GM12878 (cell line): ENCODE measurements around the gene RGS6. TPM values are rescaled to one million over a fixed set of nuclear protein-coding genes. Genes with fewer than 3 reads are reported as not detected.

Experiments used
- ATAC-seq: fragments of 200-7000 bp; cut with Tn5 transposase; 3 replicates; pipeline ENCODE4 v1.9.1; 2020; ENCODE audit warnings: mild to moderate bottlenecking, moderate library complexity
- BruUV-seq: library from RNA; stranded (reverse); fragments of 400-500 nt; replicated peaks from 2 replicates; lab custom pipeline; 2021; lab: Mats Ljungman, UMichigan
- CTCF ChIA-PET: fragments of 300-600 bp; sonication (Branson Sonifier 250); formaldehyde crosslinking; extraction: SDS; loops from one replicate; lab custom pipeline; 2021; ENCODE audit warnings: inconsistent platforms; lab: Yijun Ruan, JAX
- POLR2A ChIA-PET: fragments of 350-600 bp; formaldehyde crosslinking; extraction: SDS; loops from one replicate; lab custom pipeline; 2021; ENCODE audit warnings: inconsistent platforms; lab: Charles Lee
- RAD21 ChIA-PET: fragments of 300-600 bp; sonication (Branson Sonifier 250); formaldehyde crosslinking; loops from one replicate; lab custom pipeline; 2023; ENCODE audit warnings: antibody characterized with exemption; ENCODE audit not compliant: unreplicated experiment; lab: Charles Lee
- SMC1A ChIA-PET: fragments of 300-600 bp; sonication (Branson Sonifier 250); formaldehyde crosslinking; loops from one replicate; lab custom pipeline; 2023; ENCODE audit not compliant: unreplicated experiment, uncharacterized antibody; lab: Charles Lee
- DNase-seq: peaks from one replicate; pipeline ENCODE4 v3.0.0-alpha.2; 2011; ENCODE audit warnings: low read depth, low spot score
- FAIRE-seq: peaks from 3 replicates; lab custom pipeline; 2011; peaks lifted over from hg19 to GRCh38; lab: Jason Lieb, UNC
- H2AFZ ChIP-seq: 2 replicates; pipeline ENCODE4 v1.6.0; 2011; ENCODE audit warnings: low read depth, low read length, control low read depth; ENCODE audit not compliant: control insufficient read depth
- H3K27ac ChIP-seq: 2 replicates; pipeline ENCODE4 v1.5.1; 2011; ENCODE audit warnings: control low read depth; ENCODE audit not compliant: control insufficient read depth, insufficient read depth
- H3K27me3 ChIP-seq, 2 experiments: replicated peaks in 1 of 2; 2 replicates each; pipeline versions ENCODE4 v1.6.0 to v1.6.1; 2011; ENCODE audit warnings: low read length in 1 of 2; ENCODE audit not compliant: control insufficient read depth in 2 of 2, insufficient read depth in 2 of 2
- H3K36me3 ChIP-seq, 2 experiments: 2 replicates each; pipeline ENCODE4 v1.5.1; 2011; ENCODE audit warnings: low read length in 1 of 2; ENCODE audit not compliant: control insufficient read depth in 2 of 2, insufficient read depth in 2 of 2
- H3K4me1 ChIP-seq: 2 replicates; pipeline ENCODE4 v1.6.1; 2011; ENCODE audit warnings: mild to moderate bottlenecking, low read length, moderate library complexity, mixed read lengths; ENCODE audit not compliant: control insufficient read depth, insufficient read depth
- H3K4me2 ChIP-seq: 2 replicates; pipeline ENCODE4 v1.6.0; 2011; ENCODE audit warnings: control low read depth; ENCODE audit not compliant: control insufficient read depth, insufficient read depth
- H3K4me3 ChIP-seq: fragments of 200-600 bp; sonication (generic); 2 replicates; pipeline ENCODE4 v1.5.1; 2016
- H3K79me2 ChIP-seq: 2 replicates; pipeline ENCODE4 v1.6.0; 2011; ENCODE audit warnings: low read length; ENCODE audit not compliant: control insufficient read depth, insufficient read depth
- H3K9ac ChIP-seq: 2 replicates; pipeline ENCODE4 v1.8.0; 2011; ENCODE audit warnings: low read length, control low read depth, mixed read lengths; ENCODE audit not compliant: control insufficient read depth, insufficient read depth
- H3K9me3 ChIP-seq: replicated peaks from 3 replicates; pipeline ENCODE4 v1.5.1; 2011; ENCODE audit warnings: mild to moderate bottlenecking, low read length; ENCODE audit not compliant: control insufficient read depth, insufficient read depth
- H4K20me1 ChIP-seq: 2 replicates; pipeline ENCODE4 v1.6.0; 2011; ENCODE audit not compliant: control insufficient read depth, insufficient read depth
- CBX3 ChIP-seq: fragments of 200-600 bp; sonication (generic); IDR thresholded peaks from 2 replicates; pipeline ENCODE4 v1.6.1; 2016; ENCODE audit warnings: low read depth, borderline replicate concordance
- CREM ChIP-seq: IDR thresholded peaks from 2 replicates; pipeline ENCODE4 v1.6.1; 2014; ENCODE audit warnings: antibody characterized with exemption, low read depth
- MTA2 ChIP-seq: fragments of 450-650 bp; IDR thresholded peaks from 2 replicates; pipeline ENCODE4 v1.6.1; 2016; ENCODE audit warnings: low read depth, mild to moderate bottlenecking, moderate library complexity
- NBN ChIP-seq: fragments of 450-650 bp; IDR thresholded peaks from 2 replicates; pipeline ENCODE4 v1.6.1; 2016
- RAD21 ChIP-seq: IDR thresholded peaks from 2 replicates; pipeline ENCODE4 v1.6.1; 2011; ENCODE audit warnings: mild to moderate bottlenecking, low read depth, low read length, moderate library complexity; ENCODE audit not compliant: insufficient read depth
- RAD51 ChIP-seq: fragments of 450-650 bp; IDR thresholded peaks from 2 replicates; pipeline ENCODE4 v1.6.1; 2016; ENCODE audit warnings: moderate library complexity, mild to moderate bottlenecking, inconsistent platforms
- RB1 ChIP-seq: fragments of 450-650 bp; formaldehyde crosslinking; IDR thresholded peaks from 2 replicates; pipeline ENCODE4 v1.6.1; 2017; ENCODE audit warnings: mild to moderate bottlenecking, borderline replicate concordance
- SUZ12 ChIP-seq: fragments of 200-600 bp; sonication (generic); IDR thresholded peaks from one replicate; pipeline ENCODE4 v1.6.1; 2018; ENCODE audit warnings: antibody characterized with exemption, mild to moderate bottlenecking; ENCODE audit not compliant: unreplicated experiment
- TCF7 ChIP-seq: IDR thresholded peaks from 2 replicates; pipeline ENCODE4 v1.6.1; 2014; ENCODE audit warnings: antibody characterized with exemption, borderline replicate concordance
- ZNF24 ChIP-seq: fragments of 450-650 bp; IDR thresholded peaks from 2 replicates; pipeline ENCODE4 v1.6.1; 2017; ENCODE audit warnings: antibody characterized with exemption, mild to moderate bottlenecking
- WGBS: methylation state at CpG from one replicate; pipeline ENCODE4 v1.1.6; 2016; ENCODE audit warnings: low lambda C conversion rate; ENCODE audit not compliant: insufficient replicate concordance, insufficient coverage; ENCODE audit errors: missing lambda C conversion rate; 5-methylcytosine and 5-hydroxymethylcytosine counted together
- in situ Hi-C: fragments of 300-500 bp; cut with MboI; formaldehyde crosslinking; loops from 9 replicates; pipeline ENCODE4 v1.14.3; 2018; ENCODE audit warnings: mixed read lengths
- intact Hi-C: fragments of 100-400 bp; cut with micrococcal nuclease; formaldehyde crosslinking; loops from one replicate; pipeline ENCODE4 v1.14.2; 2022; ENCODE audit not compliant: unreplicated experiment
- polyA plus RNA-seq, 11 experiments: library from polyadenylated mRNA; depleted of rRNA in 4 of 11; unstranded in 6 of 11; stranded (reverse) in 5 of 11; fragments of >200 nt; fragmentation: Nextera tagmentation in 4 of 11; fragmentation: Illumina TruSeq in 1 of 11; extraction: Ambion mirVana in 4 of 11; extraction: Trizol in 1 of 11; gene quantifications; 1 replicate in 1 of 11; 2 replicates in 10 of 11; pipeline versions ENCODE4 v1.2.1 to v1.2.3, GENCODE V29; 2011 to 2016; ENCODE audit warnings: inconsistent platforms in 2 of 11, missing spikeins in 2 of 11, low read depth in 1 of 11
- total RNA-seq, 4 experiments: library from RNA; depleted of rRNA in 3 of 4; stranded (reverse); fragments of >200 nt in 3 of 4; fragmentation: Illumina TruSeq in 1 of 4; extraction: Trizol in 1 of 4; gene quantifications; 2 replicates each; pipeline versions ENCODE4 v1.2.1 to v1.2.3, GENCODE V29; 2013 to 2021
- TF ChIP-seq, protein P1 (sequence below): IDR thresholded peaks from 2 replicates; pipeline ENCODE4 v1.6.1; 2012; ENCODE audit warnings: low read depth, low read length, improper control_type of control experiment
- TF ChIP-seq, protein P2 (sequence below): fragments of 450-650 bp; IDR thresholded peaks from 2 replicates; pipeline ENCODE4 v1.6.1; 2017; ENCODE audit warnings: low read depth, mild to moderate bottlenecking, moderate library complexity
- TF ChIP-seq, protein P3 (sequence below): fragments of 450-650 bp; IDR thresholded peaks from 2 replicates; pipeline ENCODE4 v1.6.1; 2014; ENCODE audit warnings: mild to moderate bottlenecking

Gene RGS6
- total and polyA plus RNA-seq, 10 of the 15 experiments (the other 5 are each of a cell fraction or from before 2014, with no cell fraction given): 3.9 to 18.1 (median 12.4) TPM

DNA sequence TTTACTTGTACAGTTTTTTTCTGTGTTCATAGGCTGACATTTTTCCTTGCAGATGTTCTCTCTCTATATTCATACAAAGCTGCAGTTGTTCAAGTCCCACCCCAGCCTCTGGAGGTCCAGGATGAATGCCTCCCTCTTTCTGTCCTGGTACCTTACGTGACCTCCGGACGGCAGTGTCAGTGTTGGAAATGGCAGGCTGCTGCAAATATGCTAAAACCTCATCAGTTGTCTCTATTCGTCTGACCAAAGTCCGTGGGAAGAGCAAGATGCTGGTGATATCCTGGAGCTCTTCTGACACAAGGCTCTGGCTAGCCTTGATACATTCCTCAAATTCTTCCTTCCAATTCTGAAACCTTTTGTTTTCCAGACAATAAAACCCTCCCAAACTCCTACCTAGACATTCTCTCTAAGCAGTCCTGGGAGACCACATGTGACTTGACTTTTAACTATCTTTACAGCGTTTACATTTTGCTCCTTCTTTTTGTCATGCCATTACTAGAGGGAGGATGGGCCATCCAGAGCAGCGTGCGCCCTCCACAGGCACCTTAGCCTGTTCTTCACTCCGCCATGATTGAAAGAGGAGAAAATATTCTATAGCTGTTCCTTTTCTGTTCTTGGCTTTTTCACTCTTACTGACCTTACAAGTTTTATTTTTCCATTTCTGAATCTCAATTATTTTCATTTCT, 143.6 kb downstream of the RGS6 start:
- ChIA-PET RAD21 (interaction anchor here (1.6 kb wide), 1 partner anchor 143 kb away, joined by 3 read pairs; the partner anchor contains the start of gene RGS6), POLR2A (no interaction called here), CTCF (interaction anchor here (0.9 to 1.6 kb wide), 3 partner anchors 12 to 26 kb away, joined by 3 to 4 read pairs (median 3); no protein-coding TSS in a partner anchor), SMC1A (interaction anchor here (0.6 to 2.0 kb wide), 6 partner anchors 11 to 143 kb away, joined by 3 to 8 read pairs (median 4); partner anchors contain the start of gene RGS6)
- no peak overlapping the region for H3K4me3 ChIP-seq
- in situ Hi-C loops (no loop called here), intact Hi-C loops (no loop called here)
- H3K4me1 ChIP-seq: no peaks in the 10 kb centered on the region
- no peak for DNase-seq
- BruUV-seq: no TSS peak
- H4K20me1 ChIP-seq: no peaks in the 10 kb centered on the region
- TF ChIP-seq TCF7: no peak
- TF ChIP-seq CREM: no peak
- TF ChIP-seq RAD21: 0 out of 2 replicates have a peak, but pooled peaks have one; percentile 12
- no peaks in the 10 kb centered on the region for H3K36me3 ChIP-seq
- no peak overlapping the region for H2AFZ ChIP-seq
- no peaks in the 10 kb centered on the region for H3K79me2 ChIP-seq
- no peaks in the 10 kb centered on the region for H3K9me3 ChIP-seq
- H3K27me3 ChIP-seq: no peaks in the 10 kb centered on the region
- no peak overlapping the region for H3K27ac ChIP-seq
- ATAC-seq: no peak
- WGBS: 43% methylated on average over 9 of the region's 9 CpGs
- no peak overlapping the region for H3K4me2 ChIP-seq
- no peak overlapping the region for H3K9ac ChIP-seq
- no peak for FAIRE-seq

DNA sequence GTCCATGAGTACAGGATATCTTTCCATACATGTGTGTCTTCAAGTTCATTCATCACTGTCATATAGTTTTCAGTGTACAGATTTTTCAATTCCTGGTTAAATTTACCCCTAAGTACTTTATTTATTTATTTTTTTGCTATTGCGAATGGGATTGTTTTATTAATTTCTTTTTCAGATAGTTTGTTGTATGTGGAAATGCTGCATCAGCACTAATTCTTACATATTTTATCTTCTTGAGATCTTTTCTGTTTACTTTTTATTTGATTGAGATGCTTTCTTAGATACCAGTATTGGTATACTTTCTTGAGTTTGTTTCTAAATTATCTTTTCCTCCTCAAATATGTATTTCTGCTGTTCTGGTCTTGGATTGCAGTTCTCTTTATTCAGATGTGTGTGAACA, 148.9 kb downstream of the RGS6 start:
- FAIRE-seq (no peak), DNase-seq (no peak), ATAC-seq (no peak)
- no peak overlapping the region for H3K4me3 ChIP-seq
- no peaks in the 10 kb centered on the region for H3K79me2 ChIP-seq
- in situ Hi-C loops: no loop called here
- intact Hi-C loops: no loop called here
- H3K9me3 ChIP-seq: no peaks in the 10 kb centered on the region
- ChIA-PET SMC1A (interaction anchor here (1.3 to 1.8 kb wide), 2 partner anchors 13 to 71 kb away, joined by 3 to 4 read pairs; no protein-coding TSS in a partner anchor), RAD21 (no interaction called here), POLR2A (no interaction called here), CTCF (no interaction called here)
- H2AFZ ChIP-seq: no peak overlapping the region
- no peak overlapping the region for H3K27ac ChIP-seq
- H3K4me1 ChIP-seq: no peaks in the 10 kb centered on the region
- no peak overlapping the region for H3K4me2 ChIP-seq
- H3K9ac ChIP-seq: no peak overlapping the region
- H4K20me1 ChIP-seq: no peaks in the 10 kb centered on the region
- H3K36me3 ChIP-seq: no peaks in the 10 kb centered on the region
- no TSS peak for BruUV-seq
- 90% methylated on average over 1 of the region's 1 CpG for WGBS
- no peaks in the 10 kb centered on the region; a peak in 1 of 4 replicates for H3K27me3 ChIP-seq
- TF ChIP-seq RB1 (no peak), CBX3 (no peak), SUZ12 (no peak), ZNF24 (no peak), RAD51 (no peak), MTA2 (no peak), NBN (no peak)
- TF ChIP-seq, protein P1, sequence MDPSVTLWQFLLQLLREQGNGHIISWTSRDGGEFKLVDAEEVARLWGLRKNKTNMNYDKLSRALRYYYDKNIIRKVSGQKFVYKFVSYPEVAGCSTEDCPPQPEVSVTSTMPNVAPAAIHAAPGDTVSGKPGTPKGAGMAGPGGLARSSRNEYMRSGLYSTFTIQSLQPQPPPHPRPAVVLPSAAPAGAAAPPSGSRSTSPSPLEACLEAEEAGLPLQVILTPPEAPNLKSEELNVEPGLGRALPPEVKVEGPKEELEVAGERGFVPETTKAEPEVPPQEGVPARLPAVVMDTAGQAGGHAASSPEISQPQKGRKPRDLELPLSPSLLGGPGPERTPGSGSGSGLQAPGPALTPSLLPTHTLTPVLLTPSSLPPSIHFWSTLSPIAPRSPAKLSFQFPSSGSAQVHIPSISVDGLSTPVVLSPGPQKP: no peak
- TF ChIP-seq, protein P2, sequence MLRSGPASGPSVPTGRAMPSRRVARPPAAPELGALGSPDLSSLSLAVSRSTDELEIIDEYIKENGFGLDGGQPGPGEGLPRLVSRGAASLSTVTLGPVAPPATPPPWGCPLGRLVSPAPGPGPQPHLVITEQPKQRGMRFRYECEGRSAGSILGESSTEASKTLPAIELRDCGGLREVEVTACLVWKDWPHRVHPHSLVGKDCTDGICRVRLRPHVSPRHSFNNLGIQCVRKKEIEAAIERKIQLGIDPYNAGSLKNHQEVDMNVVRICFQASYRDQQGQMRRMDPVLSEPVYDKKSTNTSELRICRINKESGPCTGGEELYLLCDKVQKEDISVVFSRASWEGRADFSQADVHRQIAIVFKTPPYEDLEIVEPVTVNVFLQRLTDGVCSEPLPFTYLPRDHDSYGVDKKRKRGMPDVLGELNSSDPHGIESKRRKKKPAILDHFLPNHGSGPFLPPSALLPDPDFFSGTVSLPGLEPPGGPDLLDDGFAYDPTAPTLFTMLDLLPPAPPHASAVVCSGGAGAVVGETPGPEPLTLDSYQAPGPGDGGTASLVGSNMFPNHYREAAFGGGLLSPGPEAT: no peak
- TF ChIP-seq, protein P3, sequence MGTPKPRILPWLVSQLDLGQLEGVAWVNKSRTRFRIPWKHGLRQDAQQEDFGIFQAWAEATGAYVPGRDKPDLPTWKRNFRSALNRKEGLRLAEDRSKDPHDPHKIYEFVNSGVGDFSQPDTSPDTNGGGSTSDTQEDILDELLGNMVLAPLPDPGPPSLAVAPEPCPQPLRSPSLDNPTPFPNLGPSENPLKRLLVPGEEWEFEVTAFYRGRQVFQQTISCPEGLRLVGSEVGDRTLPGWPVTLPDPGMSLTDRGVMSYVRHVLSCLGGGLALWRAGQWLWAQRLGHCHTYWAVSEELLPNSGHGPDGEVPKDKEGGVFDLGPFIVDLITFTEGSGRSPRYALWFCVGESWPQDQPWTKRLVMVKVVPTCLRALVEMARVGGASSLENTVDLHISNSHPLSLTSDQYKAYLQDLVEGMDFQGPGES: no peak
